ENCODE data around the gene LRWD1. TPM values are rescaled to one million over a fixed set of nuclear protein-coding genes. Genes with fewer than 3 reads are reported as not detected.
"Not testable (repeated sequence)": the region's sequence is repeated elsewhere in the genome, so short reads cannot be mapped to it uniquely, and the experiment has no call there.

The LRWD1 gene
- polyA plus RNA-seq, 1 of the 3 experiments (the other 2 are of a cell fraction), result 53.2 TPM

GRCh38 chr7:102484317-102484716, 19.5 kb downstream of the LRWD1 start:
- H2AFZ ChIP-seq (ENCODE audit: low read depth); H4K20me1 ChIP-seq (ENCODE audit: insufficient read depth); CTCF ChIA-PET; H3K4me3 ChIP-seq (ENCODE audit: low read depth in 2 of 2, low read length in 1 of 2); H3K27ac ChIP-seq (ENCODE audit: low read depth in 2 of 2, low read length in 1 of 2); H3K27me3 ChIP-seq (ENCODE audit: insufficient read depth); H3K4me2 ChIP-seq; H3K9me2 ChIP-seq; H3K4me1 ChIP-seq (ENCODE audit: control insufficient read depth in 1 of 2, insufficient read depth in 2 of 2, low read depth in 1 of 2, low read length in 1 of 2); H3K79me2 ChIP-seq (ENCODE audit: insufficient read depth); H3K9ac ChIP-seq; H3K36me3 ChIP-seq (replicated peaks in 1 of 2; ENCODE audit: control insufficient read depth in 1 of 2, insufficient read depth in 2 of 2, low read length in 1 of 2); H3K9me3 ChIP-seq; DNase-seq; H3F3A ChIP-seq (replicated peaks; ENCODE audit: insufficient read depth); POLR2A ChIA-PET: not testable (repeated sequence)
- no CpG with 5 or more reads among the region's 5 CpGs for WGBS (ENCODE audit: low lambda C conversion rate)

- POLR2A ChIA-PET, result not testable (repeated sequence)
Measured at GRCh38 chr7:102490529-102491075, 25.8 kb downstream of the LRWD1 start.

GRCh38 chr7:102493220-102493935, 28.6 kb downstream of the LRWD1 start:
- POLR2A ChIA-PET; H3K4me3 ChIP-seq (ENCODE audit: low read depth in 2 of 2, low read length in 1 of 2); DNase-seq; CTCF ChIA-PET; H3F3A ChIP-seq (replicated peaks; ENCODE audit: insufficient read depth); H3K4me1 ChIP-seq (ENCODE audit: control insufficient read depth in 1 of 2, insufficient read depth in 2 of 2, low read depth in 1 of 2, low read length in 1 of 2); H4K20me1 ChIP-seq (ENCODE audit: insufficient read depth); H3K4me2 ChIP-seq; H3K9me2 ChIP-seq; H3K9me3 ChIP-seq; H3K27ac ChIP-seq (ENCODE audit: low read depth in 2 of 2, low read length in 1 of 2); H3K36me3 ChIP-seq (replicated peaks in 1 of 2; ENCODE audit: control insufficient read depth in 1 of 2, insufficient read depth in 2 of 2, low read length in 1 of 2); H2AFZ ChIP-seq (ENCODE audit: low read depth); H3K27me3 ChIP-seq (ENCODE audit: insufficient read depth); H3K79me2 ChIP-seq (ENCODE audit: insufficient read depth); H3K9ac ChIP-seq: not testable (repeated sequence)
- 72% methylated on average over 6 of the region's 33 CpGs for WGBS (ENCODE audit: low lambda C conversion rate)

More at GRCh38 chr7:102490529-102491075, 25.8 kb downstream of the LRWD1 start:
- H3K79me2 ChIP-seq (ENCODE audit: insufficient read depth); H2AFZ ChIP-seq (ENCODE audit: low read depth); H3K4me1 ChIP-seq (ENCODE audit: control insufficient read depth in 1 of 2, insufficient read depth in 2 of 2, low read depth in 1 of 2, low read length in 1 of 2); H3K27ac ChIP-seq (ENCODE audit: low read depth in 2 of 2, low read length in 1 of 2); DNase-seq; H3F3A ChIP-seq (replicated peaks; ENCODE audit: insufficient read depth); H3K36me3 ChIP-seq (replicated peaks in 1 of 2; ENCODE audit: control insufficient read depth in 1 of 2, insufficient read depth in 2 of 2, low read length in 1 of 2); H3K9me2 ChIP-seq; H3K4me3 ChIP-seq (ENCODE audit: low read depth in 2 of 2, low read length in 1 of 2); H3K9me3 ChIP-seq; H3K4me2 ChIP-seq; H4K20me1 ChIP-seq (ENCODE audit: insufficient read depth); H3K9ac ChIP-seq; CTCF ChIA-PET; H3K27me3 ChIP-seq (ENCODE audit: insufficient read depth): not testable (repeated sequence)
- 100% methylated on average over 3 of the region's 12 CpGs for WGBS (ENCODE audit: low lambda C conversion rate)

GRCh38 chr7:102494026-102494425, 29.2 kb downstream of the LRWD1 start:
- H3K4me2 ChIP-seq; H3K36me3 ChIP-seq (replicated peaks in 1 of 2; ENCODE audit: control insufficient read depth in 1 of 2, insufficient read depth in 2 of 2, low read length in 1 of 2); POLR2A ChIA-PET; H3K27me3 ChIP-seq (ENCODE audit: insufficient read depth); H3K9ac ChIP-seq; H4K20me1 ChIP-seq (ENCODE audit: insufficient read depth); H3K4me1 ChIP-seq (ENCODE audit: control insufficient read depth in 1 of 2, insufficient read depth in 2 of 2, low read depth in 1 of 2, low read length in 1 of 2); H3K27ac ChIP-seq (ENCODE audit: low read depth in 2 of 2, low read length in 1 of 2); CTCF ChIA-PET; DNase-seq; H3F3A ChIP-seq (replicated peaks; ENCODE audit: insufficient read depth); H3K79me2 ChIP-seq (ENCODE audit: insufficient read depth); H3K4me3 ChIP-seq (ENCODE audit: low read depth in 2 of 2, low read length in 1 of 2); H3K9me2 ChIP-seq; H3K9me3 ChIP-seq; H2AFZ ChIP-seq (ENCODE audit: low read depth): not testable (repeated sequence)
- WGBS (ENCODE audit: low lambda C conversion rate), result no CpG with 5 or more reads among the region's 15 CpGs

GRCh38 chr7:102494473-102495149, 29.8 kb downstream of the LRWD1 start:
- H3K9me3 ChIP-seq; H3K27ac ChIP-seq (ENCODE audit: low read depth in 2 of 2, low read length in 1 of 2); H4K20me1 ChIP-seq (ENCODE audit: insufficient read depth); DNase-seq; H2AFZ ChIP-seq (ENCODE audit: low read depth); CTCF ChIA-PET; H3K4me2 ChIP-seq; H3K9me2 ChIP-seq; H3K79me2 ChIP-seq (ENCODE audit: insufficient read depth); POLR2A ChIA-PET; H3K4me3 ChIP-seq (ENCODE audit: low read depth in 2 of 2, low read length in 1 of 2); H3K36me3 ChIP-seq (replicated peaks in 1 of 2; ENCODE audit: control insufficient read depth in 1 of 2, insufficient read depth in 2 of 2, low read length in 1 of 2); H3K4me1 ChIP-seq (ENCODE audit: control insufficient read depth in 1 of 2, insufficient read depth in 2 of 2, low read depth in 1 of 2, low read length in 1 of 2); H3F3A ChIP-seq (replicated peaks; ENCODE audit: insufficient read depth); H3K27me3 ChIP-seq (ENCODE audit: insufficient read depth); H3K9ac ChIP-seq: not testable (repeated sequence)
- no CpG with 5 or more reads among the region's 67 CpGs for WGBS (ENCODE audit: low lambda C conversion rate)

GRCh38 chr7:102496861-102497260, 32.1 kb downstream of the LRWD1 start:
- H3K4me3 ChIP-seq (ENCODE audit: low read depth in 2 of 2, low read length in 1 of 2); H3K9me2 ChIP-seq; POLR2A ChIA-PET; H3K4me2 ChIP-seq; H3K4me1 ChIP-seq (ENCODE audit: control insufficient read depth in 1 of 2, insufficient read depth in 2 of 2, low read depth in 1 of 2, low read length in 1 of 2); H3K9me3 ChIP-seq; H3K79me2 ChIP-seq (ENCODE audit: insufficient read depth); H3K9ac ChIP-seq; H3K27ac ChIP-seq (ENCODE audit: low read depth in 2 of 2, low read length in 1 of 2); H3K27me3 ChIP-seq (ENCODE audit: insufficient read depth); H2AFZ ChIP-seq (ENCODE audit: low read depth); H4K20me1 ChIP-seq (ENCODE audit: insufficient read depth); H3K36me3 ChIP-seq (replicated peaks in 1 of 2; ENCODE audit: control insufficient read depth in 1 of 2, insufficient read depth in 2 of 2, low read length in 1 of 2); H3F3A ChIP-seq (replicated peaks; ENCODE audit: insufficient read depth); DNase-seq; CTCF ChIA-PET: not testable (repeated sequence)
- WGBS (ENCODE audit: low lambda C conversion rate), result 57% methylated on average over 3 of the region's 10 CpGs
